ENCODE results near the gene LIPC. TPM values are rescaled to one million over a fixed set of nuclear protein-coding genes. Genes with fewer than 3 reads are reported as not detected.

Gene LIPC
- total and polyA plus RNA-seq, 10 of the 15 experiments (the other 5 are each of a cell fraction or from before 2014, with no cell fraction given): 0.06 to 0.31 (median 0.16) TPM; not detected in 1

GRCh38 chr15:58457466-58457965, 25.7 kb downstream of the LIPC start (continued):
- TF ChIP-seq KLF5 (IDR thresholded peaks at IDR 0.05; ENCODE audit: partially characterized antibody): peak; percentile 48
- peak; percentile 32 for TF ChIP-seq RAD21 (IDR thresholded peaks at IDR 0.05; ENCODE audit: insufficient read depth, low read depth, low read length)
- peak; percentile 83 for TF ChIP-seq MEF2A (IDR thresholded peaks at IDR 0.05; ENCODE audit: insufficient read depth, low read depth, low read length)
- TF ChIP-seq MXI1 (IDR thresholded peaks at IDR 0.05; ENCODE audit: low read depth, low read length): no peak
- no peak for TF ChIP-seq NR2C2 (IDR thresholded peaks at IDR 0.05; ENCODE audit: borderline replicate concordance, control insufficient read depth, insufficient read length, low read depth)
- TF ChIP-seq ZNF592 (IDR thresholded peaks at IDR 0.05): no peak
- TF ChIP-seq RELA (IDR thresholded peaks at IDR 0.05; ENCODE audit: borderline replicate concordance, partially characterized antibody): no peak
- 0 out of 2 replicates have a peak, but pooled peaks have one; percentile 54 for TF ChIP-seq GATAD2B (conservative IDR thresholded peaks at IDR 0.05; ENCODE audit: low read depth)
- TF ChIP-seq TCF12 (IDR thresholded peaks at IDR 0.05; ENCODE audit: low read depth, low read length): peak; percentile 15; the same call in 1 of the 2 replicates
- TF ChIP-seq CBFB (IDR thresholded peaks at IDR 0.05; ENCODE audit: low read depth): peak; percentile 96
- no peak for TF ChIP-seq E4F1 (IDR thresholded peaks at IDR 0.05; ENCODE audit: borderline replicate concordance, partially characterized antibody)
- TF ChIP-seq ELK1 (IDR thresholded peaks at IDR 0.05; ENCODE audit: low read depth, low read length): no peak
- TF ChIP-seq MTA3 (IDR thresholded peaks at IDR 0.05; ENCODE audit: borderline replicate concordance, low read length): peak; percentile 81; the same call in 1 of the 2 replicates
- TF ChIP-seq NKRF (conservative IDR thresholded peaks at IDR 0.05): no peak
- peak; percentile 87 for TF ChIP-seq DPF2 (IDR thresholded peaks at IDR 0.05)
- 0 out of 3 replicates have a peak, but pooled peaks have one; percentile 47 for TF ChIP-seq POU2F2 (IDR thresholded peaks at IDR 0.05; ENCODE audit: borderline replicate concordance, low read depth, low read length)
- TF ChIP-seq GABPA (IDR thresholded peaks at IDR 0.05; ENCODE audit: low read depth): no peak
- 0 out of 2 replicates have a peak, but pooled peaks have one; percentile 48 for TF ChIP-seq NR2F1 (conservative IDR thresholded peaks at IDR 0.05)

Measured in GM12878 (cell line).